OCI-LY7 (cell line): ENCODE results near the gene CEPT1. TPM values are rescaled to one million over a fixed set of nuclear protein-coding genes. Genes with fewer than 3 reads are reported as not detected.

Experiments
- BruUV-seq: library from RNA; stranded (reverse); fragments of 400-500 nt; replicated peaks from 2 replicates; lab custom pipeline; 2021; lab: Mats Ljungman, UMichigan
- CTCF ChIA-PET: fragments of 300-600 bp; sonication (Branson Sonifier 250); formaldehyde crosslinking; loops from one replicate; lab custom pipeline; 2022; ENCODE audit warnings: antibody characterized with exemption; ENCODE audit not compliant: unreplicated experiment; lab: Charles Lee
- POLR2A ChIA-PET: fragments of 300-600 bp; sonication (Branson Sonifier 250); formaldehyde crosslinking; loops from one replicate; lab custom pipeline; 2022; ENCODE audit warnings: antibody characterized with exemption; lab: Charles Lee
- DNase-seq: peaks from one replicate; pipeline ENCODE4 v3.0.0-alpha.2; 2015; ENCODE audit warnings: low spot score
- H2AFZ ChIP-seq: fragments of 200-600 bp; sonication (generic), shearing (Covaris generic); 2 replicates; pipeline ENCODE4 v1.6.1; 2014; ENCODE audit warnings: mild to moderate bottlenecking, antibody characterized with exemption, low read length, moderate library complexity
- H3K27ac ChIP-seq: fragments of 200-600 bp; sonication (generic); 2 replicates; pipeline ENCODE4 v1.5.1; 2014; ENCODE audit warnings: mixed run types, low read depth, mild to moderate bottlenecking, moderate library complexity, low read length, inconsistent platforms; ENCODE audit not compliant: poor library complexity, severe bottlenecking
- H3K36me3 ChIP-seq: fragments of 200-600 bp; sonication (generic); 2 replicates; pipeline ENCODE4 v1.6.1; 2014; ENCODE audit warnings: mild to moderate bottlenecking, antibody characterized with exemption, low read length, moderate library complexity, mixed read lengths; ENCODE audit not compliant: insufficient read depth
- H3K4me1 ChIP-seq: fragments of 200-600 bp; sonication (generic); 2 replicates; pipeline ENCODE4 v1.5.1; 2014; ENCODE audit warnings: mild to moderate bottlenecking, low read length; ENCODE audit not compliant: insufficient read depth, poor library complexity, severe bottlenecking
- H3K4me2 ChIP-seq: fragments of 200-600 bp; sonication (generic); 2 replicates; pipeline ENCODE4 v1.6.1; 2014; ENCODE audit warnings: mild to moderate bottlenecking, low read length
- H3K4me3 ChIP-seq: fragments of 200-600 bp; sonication (generic); 2 replicates; pipeline ENCODE4 v1.5.1; 2014; ENCODE audit warnings: mild to moderate bottlenecking, low read depth, low read length; ENCODE audit not compliant: poor library complexity, severe bottlenecking
- H3K79me2 ChIP-seq: fragments of 200-600 bp; sonication (generic); 2 replicates; pipeline ENCODE4 v1.6.1; 2016; ENCODE audit warnings: low read depth, mild to moderate bottlenecking, low read length, moderate library complexity, mixed read lengths; ENCODE audit not compliant: insufficient read depth
- H3K9me2 ChIP-seq: fragments of 200-600 bp; sonication (generic); 2 replicates; pipeline ENCODE4 v1.6.1; 2016; ENCODE audit warnings: mild to moderate bottlenecking, low read length, mixed read lengths; ENCODE audit not compliant: insufficient read depth
- H3K9me3 ChIP-seq: fragments of 200-600 bp; sonication (generic); 2 replicates; pipeline ENCODE4 v1.6.1; 2014; ENCODE audit warnings: mild to moderate bottlenecking, mixed run types, low read length, mixed read lengths
- H4K20me1 ChIP-seq: fragments of 200-600 bp; sonication (generic); 2 replicates; pipeline ENCODE4 v1.6.1; 2014; ENCODE audit warnings: mild to moderate bottlenecking, antibody characterized with exemption, low read length, moderate library complexity, mixed read lengths; ENCODE audit not compliant: insufficient read depth
- CTCF ChIP-seq: fragments of 200-600 bp; sonication (generic); conservative IDR thresholded peaks from 2 replicates; pipeline ENCODE4 v1.5.1; 2014; ENCODE audit warnings: mild to moderate bottlenecking, antibody characterized with exemption, low read length, moderate library complexity, mixed read lengths
- EZH2phosphoT487 ChIP-seq: fragments of 200-600 bp; sonication (generic); IDR thresholded peaks from 2 replicates; pipeline ENCODE4 v1.6.1; 2018; ENCODE audit warnings: low read depth, borderline replicate concordance, mild to moderate bottlenecking, mixed run types, antibody characterized with exemption, low read length, moderate library complexity, mixed read lengths
- intact Hi-C: fragments of 100-400 bp; cut with micrococcal nuclease; formaldehyde crosslinking; loops from one replicate; pipeline ENCODE4 v1.10.0; 2022; ENCODE audit not compliant: unreplicated experiment
- total RNA-seq, 2 experiments: library from RNA; depleted of rRNA in 1 of 2; stranded (reverse); fragments of >200 nt in 1 of 2; shearing (Covaris generic) in 1 of 2; gene quantifications; 2 replicates each; pipeline ENCODE4 v1.2.3, GENCODE V29; 2014 to 2022

Gene CEPT1
- total RNA-seq, 2 experiments from 2014 or later, result 44.9 to 59.0 TPM

GRCh38 chr1:111211921-111212320 is 71.9 kb downstream of the CEPT1 start:
- Histone ChIP-seq H3K9me2 (no peaks in the 10 kb centered on the region), H3K27ac (no peak overlapping the region), H3K79me2 (no peaks in the 10 kb centered on the region), H3K4me1 (peaks cover 46% of the 10 kb centered on the region), H4K20me1 (no peaks in the 10 kb centered on the region), H3K4me3 (no peak overlapping the region), H3K9me3 (no peaks in the 10 kb centered on the region), H2AFZ (no peak overlapping the region), H3K36me3 (no peaks in the 10 kb centered on the region), H3K4me2 (no peak overlapping the region)
- intact Hi-C loops, result loop anchor here (10.0 kb wide), 1 partner anchor 413 kb away; no protein-coding TSS in a partner anchor
- TF ChIP-seq EZH2phosphoT487 (no peak), CTCF (no peak)
- POLR2A ChIA-PET, result interaction anchor here (0.7 to 1.9 kb wide), 4 partner anchors 9 to 902 kb away, joined by 4 to 7 read pairs (median 4); no protein-coding TSS in a partner anchor
- no TSS peak for BruUV-seq
- CTCF ChIA-PET, result no interaction called here
- DNase-seq, result no peak

GRCh38 chr1:111212634-111213335 is 72.8 kb downstream of the CEPT1 start:
- H3K9me2 ChIP-seq, result no peaks in the 10 kb centered on the region
- DNase-seq, result no peak
- no TSS peak for BruUV-seq
- intact Hi-C loops, result loop anchor here (10.0 kb wide), 1 partner anchor 412 kb away; no protein-coding TSS in a partner anchor
- no peaks in the 10 kb centered on the region for H3K79me2 ChIP-seq
- no peak overlapping the region for H3K4me3 ChIP-seq
- peak overlapping the region; percentile 81 for H2AFZ ChIP-seq
- no peaks in the 10 kb centered on the region for H3K9me3 ChIP-seq
- H3K4me2 ChIP-seq, result peak overlapping the region; percentile 87
- H3K36me3 ChIP-seq, result no peaks in the 10 kb centered on the region
- H4K20me1 ChIP-seq, result no peaks in the 10 kb centered on the region
- peaks cover 54% of the 10 kb centered on the region for H3K4me1 ChIP-seq
- CTCF ChIA-PET, result no interaction called here
- H3K27ac ChIP-seq, result peak overlapping the region; percentile 97
- TF ChIP-seq CTCF, result no peak
- no peak for TF ChIP-seq EZH2phosphoT487
- POLR2A ChIA-PET, result interaction anchor here (0.6 to 1.9 kb wide), 7 partner anchors 8 to 903 kb away, joined by 3 to 7 read pairs (median 4); no protein-coding TSS in a partner anchor

DNA sequence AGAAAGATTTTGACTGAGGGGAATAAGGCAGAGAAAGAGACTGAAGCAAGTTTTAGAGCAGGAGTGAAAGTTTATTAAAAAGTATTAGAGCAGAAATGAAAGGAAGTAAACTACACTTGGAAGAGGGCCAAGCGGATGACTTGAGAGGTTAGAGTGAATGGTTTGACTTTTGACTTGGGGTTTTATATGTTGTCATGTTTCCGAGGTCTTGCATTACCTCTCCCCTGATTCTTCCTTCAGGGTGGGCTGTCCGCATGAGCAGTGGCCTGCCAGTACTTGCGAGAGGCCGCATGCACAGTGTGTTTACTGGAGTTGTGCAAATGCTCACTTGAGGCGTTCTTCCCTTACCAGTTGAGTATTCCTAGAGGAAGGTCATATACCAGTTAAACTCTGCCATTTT is 73.4 kb downstream of the CEPT1 start:
- Histone ChIP-seq H3K27ac (peak overlapping the region; percentile 97), H3K4me3 (peak overlapping the region; percentile 45), H3K4me2 (peak overlapping the region; percentile 87), H2AFZ (peak overlapping the region; percentile 81), H3K9me3 (no peaks in the 10 kb centered on the region), H3K4me1 (peaks cover 61% of the 10 kb centered on the region), H3K9me2 (no peaks in the 10 kb centered on the region), H3K36me3 (no peaks in the 10 kb centered on the region), H4K20me1 (no peaks in the 10 kb centered on the region), H3K79me2 (no peaks in the 10 kb centered on the region)
- intact Hi-C loops, result loop anchor here (10.0 kb wide), 1 partner anchor 411 kb away; no protein-coding TSS in a partner anchor
- TF ChIP-seq CTCF, result no peak
- no peak for TF ChIP-seq EZH2phosphoT487
- DNase-seq, result no peak
- no TSS peak for BruUV-seq
- ChIA-PET CTCF (interaction anchor here (2.2 kb wide), 1 partner anchor 14 kb away, joined by 5 read pairs; no protein-coding TSS in a partner anchor), POLR2A (interaction anchor here (1.4 to 8.9 kb wide), 3 partner anchors 15 to 78 kb away, joined by 9 to 114 read pairs (median 17); partner anchors contain the start of genes CEPT1 and DRAM2)
